GM19397 (cell line): Measurements from ENCODE around the gene GRAMD4.

ENCODE experiments used
- ATAC-seq: cut with Tn5 transposase; IDR thresholded peaks from one replicate; pipeline ENCODE4 v1.9.1; 2021; ENCODE audit warnings: mild to moderate bottlenecking, moderate library complexity; ENCODE audit not compliant: unreplicated experiment

The GRAMD4 gene

GRCh38 chr22:46653596-46653995 is 33.4 kb downstream of the GRAMD4 start:
- no peak for ATAC-seq

GRCh38 chr22:46654426-46654825 is 34.2 kb downstream of the GRAMD4 start:
- no peak for ATAC-seq

DNA sequence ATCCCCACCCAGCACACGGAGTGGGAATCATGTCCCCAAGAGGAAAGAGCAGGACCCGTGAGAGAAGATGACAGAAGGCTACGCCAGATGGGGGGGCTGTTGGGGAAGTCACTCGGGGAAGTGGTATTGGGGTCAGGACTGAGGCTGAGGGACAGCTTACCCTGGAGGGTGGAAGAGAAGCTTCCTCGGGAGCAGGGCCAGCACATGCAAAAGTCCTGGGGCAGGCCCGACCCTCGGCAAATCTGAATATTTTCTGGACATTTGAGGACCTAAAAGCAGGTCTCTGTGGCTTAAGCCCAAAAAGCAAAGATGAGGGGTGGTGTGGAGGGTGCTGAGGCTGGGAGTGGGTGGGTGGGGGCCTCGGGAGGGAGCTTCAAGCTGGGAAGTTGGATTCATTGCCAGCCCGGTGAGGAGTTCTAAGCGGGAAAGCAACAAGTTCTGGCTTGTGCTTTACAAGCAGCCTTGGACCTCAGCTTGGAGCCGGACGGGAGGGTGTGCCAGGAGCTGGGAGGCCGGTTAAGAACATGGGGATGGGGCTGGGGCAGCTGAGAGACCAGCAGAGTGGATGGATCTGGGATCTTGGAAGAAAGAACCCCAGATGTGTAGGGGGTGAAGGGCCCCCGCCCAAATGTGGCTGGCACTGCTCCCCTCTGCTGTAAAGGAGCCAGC is 34.9 kb downstream of the GRAMD4 start:
- ATAC-seq: no peak

- ATAC-seq: no peak
Measured at GRCh38 chr22:46655861-46656608, 35.8 kb downstream of the GRAMD4 start.

DNA sequence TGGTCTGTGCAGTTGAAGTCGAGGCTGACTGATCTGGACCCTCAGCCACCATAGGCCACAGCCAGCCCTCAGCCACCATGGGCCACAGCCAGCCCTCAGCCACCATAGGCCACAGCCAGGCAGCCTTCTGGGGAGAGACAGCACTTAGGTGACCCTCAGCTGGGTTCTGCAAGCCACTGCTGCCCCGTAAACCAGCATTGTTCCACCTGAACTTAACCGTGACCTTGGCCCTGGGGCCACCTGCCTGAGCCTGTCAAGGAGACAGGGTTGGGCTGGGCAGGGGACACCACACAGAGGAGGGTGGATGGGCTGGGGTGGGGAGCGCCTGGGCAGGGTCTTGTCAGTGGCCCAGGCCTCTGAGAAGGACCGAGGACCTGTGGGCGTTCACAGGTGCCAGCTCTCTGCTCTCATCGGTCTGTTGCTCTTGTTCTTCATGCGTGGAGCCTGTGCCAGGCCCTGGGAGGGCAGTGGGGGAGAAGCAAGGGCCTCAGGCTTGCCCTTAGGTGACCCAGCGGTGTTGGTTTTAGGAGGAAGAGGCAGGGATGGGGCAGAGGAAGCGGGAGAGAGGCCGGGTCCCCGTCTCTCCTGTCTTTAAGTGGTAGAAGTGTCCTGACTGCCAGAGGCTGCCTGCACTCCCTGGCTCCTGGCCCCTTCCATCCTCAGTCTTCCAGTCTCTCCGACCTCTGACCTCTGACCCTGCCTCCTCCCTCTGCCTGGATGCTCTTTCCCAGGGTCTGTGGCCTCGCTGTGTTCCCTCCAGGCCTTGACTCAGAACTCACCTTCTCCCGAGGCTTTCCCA is 36.9 kb downstream of the GRAMD4 start:
- no peak for ATAC-seq

- no peak for ATAC-seq
Measured at GRCh38 chr22:46657655-46657953, 37.4 kb downstream of the GRAMD4 start.

DNA sequence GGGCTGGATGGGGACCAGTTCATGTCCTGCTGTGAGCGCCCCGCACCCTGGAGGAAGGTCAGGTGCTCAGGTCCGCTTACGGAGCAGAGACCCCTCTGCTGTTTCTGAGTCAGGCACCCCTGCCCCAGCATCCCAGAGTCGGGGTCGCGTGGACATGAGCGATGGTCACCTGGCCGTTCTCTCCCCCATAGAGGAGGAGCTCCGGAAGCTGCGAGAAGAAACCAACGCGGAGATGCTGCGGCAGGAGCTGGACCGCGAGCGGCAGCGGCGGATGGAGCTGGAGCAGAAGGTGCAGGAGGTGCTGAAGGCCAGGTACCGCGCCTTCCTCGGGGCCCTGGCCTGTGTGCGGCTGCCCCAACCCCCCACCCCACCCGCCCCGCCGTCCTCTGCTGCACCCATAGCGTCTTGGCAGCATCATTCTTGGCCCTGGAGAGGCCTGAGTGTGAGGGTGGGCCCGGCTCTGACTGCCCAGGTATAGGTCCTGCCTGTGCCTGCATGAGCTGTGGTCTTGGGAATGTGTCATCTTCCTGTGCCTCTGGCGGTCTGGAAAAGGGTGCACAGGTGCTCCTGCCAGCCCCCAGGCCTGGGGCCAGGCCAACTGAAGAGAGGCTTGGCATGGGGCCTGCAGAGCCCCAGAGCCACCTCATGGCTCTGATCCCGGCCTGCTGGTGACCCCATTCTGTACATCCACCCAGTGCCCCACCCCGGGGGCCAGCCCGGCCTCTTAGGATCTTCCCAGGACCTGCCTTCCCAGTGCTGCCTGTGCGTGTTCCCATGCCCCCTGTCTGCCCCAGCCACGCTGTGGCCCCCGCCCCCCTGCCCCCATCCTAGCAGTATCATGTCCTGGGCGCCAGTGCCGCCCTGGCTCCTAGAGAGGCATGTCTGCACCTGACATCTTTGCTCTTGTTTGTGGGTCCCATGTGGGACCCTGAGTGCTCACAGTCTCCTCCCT is 38.1 kb downstream of the GRAMD4 start:
- no peak for ATAC-seq

DNA sequence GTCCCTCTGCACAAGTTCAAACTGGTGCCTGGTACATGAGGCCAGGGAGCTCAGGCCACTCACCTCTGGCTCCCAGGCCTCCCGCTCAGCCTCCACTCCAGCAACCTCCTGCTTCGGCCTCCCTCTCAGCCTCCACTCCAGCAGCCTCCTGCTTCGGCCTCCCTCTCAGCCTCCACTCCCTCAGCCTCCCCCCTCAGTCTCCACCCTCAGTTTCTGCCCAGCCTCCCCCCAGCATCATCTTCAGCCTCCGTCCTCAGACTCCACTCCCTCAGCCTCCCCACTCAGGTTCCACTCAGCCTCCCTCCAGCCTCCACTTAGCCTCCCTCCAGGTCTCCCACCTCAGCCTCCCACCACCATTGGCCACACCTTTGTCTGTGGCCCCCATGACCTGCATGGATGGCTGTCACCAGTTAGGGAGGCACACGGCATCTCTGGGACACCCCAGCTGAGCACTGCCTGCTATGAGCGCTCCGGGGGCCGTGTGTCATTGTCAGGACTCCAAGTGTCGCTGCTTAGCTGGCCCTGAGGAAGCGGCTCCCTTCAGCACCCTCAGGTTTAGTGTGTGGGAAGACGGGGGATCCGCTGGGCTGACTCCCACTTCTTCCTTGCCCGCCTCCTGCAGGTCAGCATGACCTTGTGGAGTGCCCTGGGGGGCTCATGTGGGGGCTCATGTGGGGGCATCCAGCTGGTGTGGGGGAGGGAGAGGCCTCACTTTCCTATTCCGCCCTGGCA is 39.0 kb downstream of the GRAMD4 start:
- no peak for ATAC-seq

DNA sequence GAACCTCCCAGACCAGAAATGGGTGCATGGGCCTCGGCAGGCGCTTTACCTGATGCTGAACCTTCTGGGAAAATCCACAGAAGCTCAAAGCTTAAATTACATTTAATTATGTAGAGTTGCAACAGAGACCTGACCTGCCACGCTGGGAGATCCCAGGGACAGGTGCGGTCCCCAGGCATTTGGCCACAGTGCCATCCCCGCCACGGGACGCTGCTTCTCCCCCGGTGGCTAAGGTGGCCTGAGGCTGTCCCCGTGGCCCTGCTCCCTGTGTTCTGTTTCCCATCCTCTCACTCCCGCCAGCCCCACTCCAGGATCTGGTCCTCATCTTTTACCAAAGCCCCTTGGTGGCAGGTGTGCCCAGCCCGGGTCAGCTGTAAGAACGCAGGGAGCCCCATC is 39.6 kb downstream of the GRAMD4 start:
- ATAC-seq: no peak

- no peak for ATAC-seq
Measured at GRCh38 chr22:46660604-46661201, 40.5 kb downstream of the GRAMD4 start.

DNA sequence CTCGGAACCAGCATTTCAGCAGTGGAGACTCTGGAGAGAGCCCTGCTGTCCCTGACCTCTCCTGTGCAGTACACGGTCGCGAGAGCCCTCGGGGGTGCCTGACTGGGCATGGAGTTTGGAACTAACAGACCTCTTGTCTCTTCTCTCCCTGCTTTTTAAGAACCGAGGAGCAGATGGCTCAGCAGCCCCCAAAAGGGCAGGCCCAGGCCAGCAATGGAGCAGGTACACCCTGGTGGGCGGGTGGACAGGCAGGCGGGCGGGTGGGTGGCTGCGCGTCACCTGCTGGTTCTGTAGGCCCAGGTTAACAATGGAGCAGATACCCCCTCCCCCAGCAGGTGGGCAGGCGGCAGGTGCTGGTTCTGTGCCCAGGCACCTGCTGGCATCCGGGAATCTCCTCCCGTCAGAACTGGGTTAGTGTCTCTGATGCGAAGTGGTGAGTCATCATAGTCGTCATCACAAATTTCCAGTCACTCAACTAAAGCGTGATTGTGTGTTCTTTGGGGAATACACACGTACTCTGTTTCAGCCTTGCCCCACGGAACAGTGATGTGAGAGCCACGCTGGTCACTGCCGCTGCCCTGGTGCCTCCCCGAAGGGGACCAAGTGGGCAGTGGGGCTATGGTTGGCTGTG is 41.1 kb downstream of the GRAMD4 start:
- ATAC-seq: no peak

DNA sequence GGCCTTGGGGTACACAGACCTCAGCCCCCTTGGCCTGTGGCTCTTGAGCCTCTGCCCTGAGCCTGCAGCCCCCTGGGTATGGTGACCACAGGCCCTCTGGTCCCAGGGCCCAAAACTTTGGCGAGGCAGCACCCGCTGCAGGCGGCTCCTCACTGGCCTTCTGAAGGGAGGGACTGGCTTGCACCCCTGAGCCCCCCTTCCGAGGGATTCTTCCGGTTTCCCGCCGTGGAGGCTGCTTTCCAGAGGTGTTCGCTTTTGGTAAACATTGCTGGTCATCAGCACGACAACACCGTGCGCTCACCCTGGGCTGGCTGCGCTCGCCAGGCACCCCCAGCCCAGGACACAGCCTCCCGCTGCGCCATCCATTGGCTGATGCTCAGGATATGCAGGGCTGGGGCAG is 42.0 kb downstream of the GRAMD4 start:
- ATAC-seq: no peak

- no peak for ATAC-seq
Measured at GRCh38 chr22:46663001-46663400, 42.8 kb downstream of the GRAMD4 start.

- ATAC-seq: no peak
Measured at GRCh38 chr22:46663436-46664100, 43.4 kb downstream of the GRAMD4 start.

DNA sequence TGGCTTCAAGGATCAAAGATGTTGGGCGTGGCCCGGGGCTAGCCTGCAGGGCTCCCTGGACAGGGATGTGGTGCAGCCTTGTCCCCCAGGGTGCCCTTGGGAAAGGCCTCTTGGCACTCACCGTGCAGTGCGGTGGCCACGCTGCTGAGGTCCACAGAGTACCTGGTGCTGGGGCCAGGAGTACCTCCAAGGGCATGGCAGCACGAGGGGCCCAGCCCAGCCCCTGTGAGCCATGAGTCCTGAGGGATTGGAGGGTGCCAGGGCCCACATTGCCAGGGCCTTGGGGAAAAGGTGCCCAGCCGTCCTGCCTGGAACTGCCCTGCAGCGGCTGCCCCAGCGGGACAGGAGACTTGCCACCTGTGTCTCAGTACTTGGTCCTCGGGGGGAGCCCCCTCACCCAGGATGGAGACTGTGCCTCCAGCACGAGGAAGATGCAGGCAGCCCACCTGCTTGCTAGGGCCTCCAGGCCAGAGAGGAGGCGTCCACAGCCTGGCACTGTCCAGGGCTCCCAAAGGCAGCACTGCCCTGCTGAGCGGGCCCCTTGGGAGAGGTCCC is 44.2 kb downstream of the GRAMD4 start:
- ATAC-seq: no peak

DNA sequence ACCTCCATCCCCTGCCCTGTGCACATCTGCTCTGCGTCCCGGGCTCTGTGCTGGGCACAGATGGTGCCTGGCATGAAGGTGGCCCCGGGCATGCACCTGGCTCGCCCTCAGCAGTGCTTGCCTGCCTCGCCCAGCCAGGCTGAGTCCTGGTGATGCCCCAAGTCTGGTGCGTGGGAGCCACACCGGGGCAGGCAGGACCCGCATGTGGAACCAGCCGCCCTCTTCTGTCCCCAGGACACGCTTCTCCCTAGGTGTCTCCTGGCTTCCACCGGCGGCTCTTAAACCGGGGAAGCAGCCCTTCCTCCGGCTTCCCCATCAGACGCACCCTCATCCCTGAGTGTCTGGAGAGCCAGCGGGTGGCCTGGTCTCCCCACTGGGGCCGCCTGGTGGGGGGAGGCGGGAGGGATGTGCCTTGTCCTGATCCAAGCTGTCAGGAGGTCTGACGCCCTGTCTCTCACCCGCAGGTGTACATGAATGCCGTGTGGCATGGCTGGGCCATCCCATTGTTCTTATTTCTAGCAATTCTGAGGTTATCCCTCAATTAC is 45.0 kb downstream of the GRAMD4 start:
- no peak for ATAC-seq

- ATAC-seq: no peak
Measured at GRCh38 chr22:46665751-46666280, 45.6 kb downstream of the GRAMD4 start.
